ENCODE measurements around the gene FLYWCH1.

The FLYWCH1 gene

GRCh38 chr16:2952679-2953078, 40.9 kb downstream of the FLYWCH1 start:
- TF ChIP-seq FOXP2 (optimal IDR thresholded peaks at IDR 0.05; ENCODE audit: borderline replicate concordance, extremely low read depth, extremely low read length, insufficient read depth) (no peak), SIN3A (IDR thresholded peaks at IDR 0.05; ENCODE audit: borderline replicate concordance, insufficient read depth, low read length) (no peak), POLR2AphosphoS5 (IDR thresholded peaks at IDR 0.05; ENCODE audit: low read depth, low read length) (no peak)

- TF ChIP-seq, protein P1, sequence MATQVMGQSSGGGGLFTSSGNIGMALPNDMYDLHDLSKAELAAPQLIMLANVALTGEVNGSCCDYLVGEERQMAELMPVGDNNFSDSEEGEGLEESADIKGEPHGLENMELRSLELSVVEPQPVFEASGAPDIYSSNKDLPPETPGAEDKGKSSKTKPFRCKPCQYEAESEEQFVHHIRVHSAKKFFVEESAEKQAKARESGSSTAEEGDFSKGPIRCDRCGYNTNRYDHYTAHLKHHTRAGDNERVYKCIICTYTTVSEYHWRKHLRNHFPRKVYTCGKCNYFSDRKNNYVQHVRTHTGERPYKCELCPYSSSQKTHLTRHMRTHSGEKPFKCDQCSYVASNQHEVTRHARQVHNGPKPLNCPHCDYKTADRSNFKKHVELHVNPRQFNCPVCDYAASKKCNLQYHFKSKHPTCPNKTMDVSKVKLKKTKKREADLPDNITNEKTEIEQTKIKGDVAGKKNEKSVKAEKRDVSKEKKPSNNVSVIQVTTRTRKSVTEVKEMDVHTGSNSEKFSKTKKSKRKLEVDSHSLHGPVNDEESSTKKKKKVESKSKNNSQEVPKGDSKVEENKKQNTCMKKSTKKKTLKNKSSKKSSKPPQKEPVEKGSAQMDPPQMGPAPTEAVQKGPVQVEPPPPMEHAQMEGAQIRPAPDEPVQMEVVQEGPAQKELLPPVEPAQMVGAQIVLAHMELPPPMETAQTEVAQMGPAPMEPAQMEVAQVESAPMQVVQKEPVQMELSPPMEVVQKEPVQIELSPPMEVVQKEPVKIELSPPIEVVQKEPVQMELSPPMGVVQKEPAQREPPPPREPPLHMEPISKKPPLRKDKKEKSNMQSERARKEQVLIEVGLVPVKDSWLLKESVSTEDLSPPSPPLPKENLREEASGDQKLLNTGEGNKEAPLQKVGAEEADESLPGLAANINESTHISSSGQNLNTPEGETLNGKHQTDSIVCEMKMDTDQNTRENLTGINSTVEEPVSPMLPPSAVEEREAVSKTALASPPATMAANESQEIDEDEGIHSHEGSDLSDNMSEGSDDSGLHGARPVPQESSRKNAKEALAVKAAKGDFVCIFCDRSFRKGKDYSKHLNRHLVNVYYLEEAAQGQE (IDR thresholded peaks at IDR 0.05; ENCODE audit: insufficient read depth in 1 of 2, low read depth in 2 of 2, low read length in 2 of 2) = no peak
- TF ChIP-seq SIN3A (IDR thresholded peaks at IDR 0.05; ENCODE audit: borderline replicate concordance, insufficient read depth, low read length) = no peak
- no peak for TF ChIP-seq POLR2AphosphoS5 (IDR thresholded peaks at IDR 0.05; ENCODE audit: low read depth, low read length)
- no peak for TF ChIP-seq FOXP2 (optimal IDR thresholded peaks at IDR 0.05; ENCODE audit: borderline replicate concordance, extremely low read depth, extremely low read length, insufficient read depth)
- no peak for TF ChIP-seq TAF1 (IDR thresholded peaks at IDR 0.05; ENCODE audit: borderline replicate concordance, insufficient read depth, low read length)
Observed at GRCh38 chr16:2953706-2954627, 42.2 kb downstream of the FLYWCH1 start.

- TF ChIP-seq FOXP2 (optimal IDR thresholded peaks at IDR 0.05; ENCODE audit: borderline replicate concordance, extremely low read depth, extremely low read length, insufficient read depth) (no peak), TAF1 (IDR thresholded peaks at IDR 0.05; ENCODE audit: borderline replicate concordance, insufficient read depth, low read length) (no peak), SIN3A (IDR thresholded peaks at IDR 0.05; ENCODE audit: borderline replicate concordance, insufficient read depth, low read length) (no peak), POLR2AphosphoS5 (IDR thresholded peaks at IDR 0.05; ENCODE audit: low read depth, low read length) (no peak)
- TF ChIP-seq, protein P1 (IDR thresholded peaks at IDR 0.05; ENCODE audit: insufficient read depth in 1 of 2, low read depth in 2 of 2, low read length in 2 of 2) = no peak
Observed at GRCh38 chr16:2954656-2955381, 43.1 kb downstream of the FLYWCH1 start.

DNA sequence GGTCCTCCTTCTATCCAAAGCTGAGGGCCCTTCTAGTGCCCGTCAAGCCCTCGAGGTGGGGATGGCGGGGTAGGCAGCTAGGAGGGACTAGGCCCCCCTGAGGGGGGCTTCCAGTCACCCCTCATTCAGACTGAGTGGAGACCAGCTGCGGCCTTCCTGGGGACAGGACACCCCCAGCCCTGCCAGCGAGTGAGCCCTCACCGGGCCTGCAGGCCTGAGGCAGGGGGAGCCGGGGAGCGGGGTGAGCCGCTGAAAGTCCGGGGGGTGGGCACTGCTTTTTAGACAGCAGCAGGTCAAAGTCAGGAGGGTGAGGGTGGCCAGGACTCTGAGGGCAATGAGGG, 43.7 kb downstream of the FLYWCH1 start:
- TF ChIP-seq, protein P1 (IDR thresholded peaks at IDR 0.05; ENCODE audit: insufficient read depth in 1 of 2, low read depth in 2 of 2, low read length in 2 of 2) = no peak
- TF ChIP-seq SIN3A (IDR thresholded peaks at IDR 0.05; ENCODE audit: borderline replicate concordance, insufficient read depth, low read length) = no peak
- TF ChIP-seq FOXP2 (optimal IDR thresholded peaks at IDR 0.05; ENCODE audit: borderline replicate concordance, extremely low read depth, extremely low read length, insufficient read depth) = no peak
- no peak for TF ChIP-seq POLR2AphosphoS5 (IDR thresholded peaks at IDR 0.05; ENCODE audit: low read depth, low read length)
- TF ChIP-seq TAF1 (IDR thresholded peaks at IDR 0.05; ENCODE audit: borderline replicate concordance, insufficient read depth, low read length) = no peak

- no peak for TF ChIP-seq TAF1 (IDR thresholded peaks at IDR 0.05; ENCODE audit: borderline replicate concordance, insufficient read depth, low read length)
- TF ChIP-seq, protein P1 (IDR thresholded peaks at IDR 0.05; ENCODE audit: insufficient read depth in 1 of 2, low read depth in 2 of 2, low read length in 2 of 2) = no peak
- TF ChIP-seq FOXP2 (optimal IDR thresholded peaks at IDR 0.05; ENCODE audit: borderline replicate concordance, extremely low read depth, extremely low read length, insufficient read depth) = no peak
- TF ChIP-seq SIN3A (IDR thresholded peaks at IDR 0.05; ENCODE audit: borderline replicate concordance, insufficient read depth, low read length) = no peak
- no peak for TF ChIP-seq POLR2AphosphoS5 (IDR thresholded peaks at IDR 0.05; ENCODE audit: low read depth, low read length)
Observed at GRCh38 chr16:2955779-2956578, 44.2 kb downstream of the FLYWCH1 start.

Data from PFSK-1 (cell line).